Jurkat, Clone E6-1 (cell line): Measurements from ENCODE around the gene FEV.

Source experiments
- DNase-seq: peaks from one replicate; pipeline ENCODE4 v3.0.0-alpha.2; 2011; ENCODE audit warnings: low read depth, low spot score
- H3K4me3 ChIP-seq: 2 replicates; pipeline ENCODE4 v1.5.1; 2011; ENCODE audit warnings: mild to moderate bottlenecking, low read length, control low read depth, moderate library complexity

FEV gene

DNA sequence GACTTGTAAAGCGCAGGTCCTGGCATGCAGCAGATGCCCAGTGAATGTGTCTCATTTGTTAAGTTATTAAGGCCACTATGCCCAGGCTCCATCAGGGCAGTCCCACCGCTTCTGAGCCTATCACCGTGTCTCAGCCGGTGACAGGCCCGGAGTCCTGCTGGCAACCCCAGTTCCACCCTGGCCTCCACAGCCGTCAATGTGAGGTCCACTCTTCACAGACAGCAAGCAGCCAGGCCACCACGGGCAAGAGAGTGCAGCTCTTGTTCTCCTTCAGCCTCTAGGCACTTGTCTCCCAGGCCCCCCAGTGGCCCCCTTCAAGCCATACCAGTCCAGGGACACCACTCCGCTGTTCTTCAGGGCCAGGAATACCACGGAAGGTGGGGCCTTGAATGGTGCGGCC is 33.7 kb upstream of the FEV start:
- DNase-seq = no peak

GRCh38 chr2:219018286-219018685 is 33.3 kb upstream of the FEV start:
- H3K4me3 ChIP-seq = no peak overlapping the region
- DNase-seq = no peak

More for the DNA sequence above, 33.7 kb upstream of the FEV start:
- no peak overlapping the region for H3K4me3 ChIP-seq

- no peak for DNase-seq
- no peak overlapping the region for H3K4me3 ChIP-seq
Observed at GRCh38 chr2:219017201-219017931, 32.4 kb upstream of the FEV start.

DNA sequence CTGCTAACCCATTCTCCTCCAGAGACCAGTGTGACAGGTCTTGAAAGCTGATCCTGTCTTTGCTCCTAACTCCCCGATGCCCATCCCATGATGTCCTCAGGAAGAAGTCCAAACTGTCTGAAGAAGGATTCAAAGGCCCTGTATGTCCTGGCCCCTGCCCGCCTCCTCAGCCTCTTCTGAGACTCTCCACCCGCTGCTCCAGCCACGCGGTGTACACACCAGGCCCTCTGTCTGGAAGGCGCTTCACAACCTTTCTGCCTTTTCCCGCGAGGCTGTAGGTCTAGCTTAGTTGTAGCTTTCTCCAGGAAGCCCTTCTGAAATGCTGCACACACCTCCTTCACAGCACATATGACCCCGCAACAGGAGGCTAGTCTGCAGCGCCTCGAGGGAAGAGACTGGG is 31.7 kb upstream of the FEV start:
- DNase-seq = no peak
- no peak overlapping the region for H3K4me3 ChIP-seq

DNA sequence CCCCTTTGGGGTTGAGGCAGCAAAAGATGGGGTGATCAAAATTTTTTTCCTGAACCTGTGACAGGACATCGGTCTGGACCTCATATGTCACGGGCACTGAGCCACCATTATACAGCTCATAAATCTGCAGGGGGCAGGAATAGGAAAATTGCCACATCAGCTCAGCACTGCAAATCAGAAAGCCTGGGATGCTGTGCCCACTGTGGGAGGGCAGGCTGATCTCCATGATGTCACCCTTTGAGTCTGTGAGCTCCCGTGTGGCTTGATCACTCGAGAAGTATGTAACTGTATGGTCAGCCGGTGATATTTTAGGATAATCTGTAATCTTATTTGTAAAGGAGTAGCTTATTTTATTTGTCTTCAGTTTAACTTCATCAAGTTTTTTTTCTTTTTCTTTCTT is 25.9 kb upstream of the FEV start:
- H3K4me3 ChIP-seq = no peak overlapping the region
- DNase-seq = no peak

GRCh38 chr2:219010162-219010756 is 25.3 kb upstream of the FEV start:
- DNase-seq = no peak
- no peak overlapping the region for H3K4me3 ChIP-seq

GRCh38 chr2:219009294-219009693 is 24.3 kb upstream of the FEV start:
- no peak overlapping the region for H3K4me3 ChIP-seq
- no peak for DNase-seq

GRCh38 chr2:219003979-219004378 is 19.0 kb upstream of the FEV start:
- no peak overlapping the region for H3K4me3 ChIP-seq

GRCh38 chr2:219003267-219003634 is 18.3 kb upstream of the FEV start:
- no peak for DNase-seq
- H3K4me3 ChIP-seq = no peak overlapping the region

More at GRCh38 chr2:219003979-219004378, 19.0 kb upstream of the FEV start:
- no peak for DNase-seq

- no peak overlapping the region for H3K4me3 ChIP-seq
- no peak for DNase-seq
Observed at GRCh38 chr2:219002395-219003266, 17.6 kb upstream of the FEV start.

DNA sequence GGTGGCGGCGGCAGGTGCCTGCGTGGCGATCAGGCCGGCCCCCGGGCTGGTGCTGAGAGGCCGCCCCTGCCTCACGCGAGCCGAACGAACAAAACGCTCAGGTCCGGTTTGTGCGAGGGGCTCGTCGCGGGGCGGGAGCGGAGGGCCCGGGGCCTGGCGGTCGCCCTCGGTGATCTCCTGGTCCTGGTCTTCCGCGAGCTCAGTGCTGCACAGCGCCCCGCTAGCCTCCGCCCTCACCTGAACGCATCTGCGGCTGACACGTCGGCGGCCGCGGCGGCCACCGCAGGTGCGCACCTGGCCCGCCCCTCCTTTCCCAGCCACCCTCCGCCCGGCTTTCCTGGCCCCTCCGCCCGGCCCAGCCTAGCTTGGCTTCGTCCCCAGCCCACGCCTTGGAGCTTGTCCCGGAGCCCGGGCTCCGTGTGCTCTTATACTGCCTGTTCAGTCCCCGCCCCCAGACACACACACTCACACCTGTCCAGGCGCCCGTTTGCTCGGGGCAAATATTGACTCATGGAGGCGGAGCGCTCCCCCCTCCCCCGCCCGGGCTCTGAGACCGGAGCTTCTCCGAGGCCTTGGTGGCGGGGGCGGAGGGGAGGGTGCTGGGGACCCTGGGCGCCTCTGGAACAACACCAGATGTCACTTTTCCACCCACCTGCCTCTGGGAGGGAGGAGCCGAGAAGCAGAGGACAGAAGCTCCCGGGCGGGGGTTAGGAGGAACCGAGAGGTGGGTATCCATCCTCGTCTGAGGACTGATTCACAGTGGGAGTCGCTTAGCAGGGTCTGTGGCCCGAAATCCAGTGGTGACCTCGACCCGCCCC is 16.8 kb upstream of the FEV start:
- H3K4me3 ChIP-seq = no peak overlapping the region
- no peak for DNase-seq

- DNase-seq = no peak
Observed at GRCh38 chr2:219001100-219001576, 16.2 kb upstream of the FEV start.

DNA sequence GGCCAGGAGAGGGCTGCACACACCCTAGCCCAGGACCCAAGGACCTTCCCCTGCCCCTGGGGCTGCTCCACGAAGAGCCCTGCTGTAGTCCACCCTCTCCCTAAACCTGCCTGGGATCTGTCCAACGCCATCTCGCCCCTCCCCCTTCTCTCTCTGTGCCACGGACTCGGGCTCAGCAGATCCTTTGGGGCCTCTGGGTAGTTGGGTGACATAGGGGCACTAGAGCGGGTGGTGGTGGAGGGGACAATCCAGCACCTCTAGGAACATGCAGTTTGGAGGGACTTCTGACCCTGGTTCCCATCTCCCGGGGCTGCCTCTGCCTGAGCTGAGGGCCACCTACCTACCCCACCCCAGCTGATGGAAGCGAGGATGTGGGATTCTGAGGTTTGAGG is 15.6 kb upstream of the FEV start:
- H3K4me3 ChIP-seq = no peak overlapping the region
- no peak for DNase-seq

More at GRCh38 chr2:219001100-219001576, 16.2 kb upstream of the FEV start:
- H3K4me3 ChIP-seq = no peak overlapping the region

GRCh38 chr2:218999881-219000568 is 15.0 kb upstream of the FEV start:
- DNase-seq = peak; percentile 30
- no peak overlapping the region for H3K4me3 ChIP-seq

DNA sequence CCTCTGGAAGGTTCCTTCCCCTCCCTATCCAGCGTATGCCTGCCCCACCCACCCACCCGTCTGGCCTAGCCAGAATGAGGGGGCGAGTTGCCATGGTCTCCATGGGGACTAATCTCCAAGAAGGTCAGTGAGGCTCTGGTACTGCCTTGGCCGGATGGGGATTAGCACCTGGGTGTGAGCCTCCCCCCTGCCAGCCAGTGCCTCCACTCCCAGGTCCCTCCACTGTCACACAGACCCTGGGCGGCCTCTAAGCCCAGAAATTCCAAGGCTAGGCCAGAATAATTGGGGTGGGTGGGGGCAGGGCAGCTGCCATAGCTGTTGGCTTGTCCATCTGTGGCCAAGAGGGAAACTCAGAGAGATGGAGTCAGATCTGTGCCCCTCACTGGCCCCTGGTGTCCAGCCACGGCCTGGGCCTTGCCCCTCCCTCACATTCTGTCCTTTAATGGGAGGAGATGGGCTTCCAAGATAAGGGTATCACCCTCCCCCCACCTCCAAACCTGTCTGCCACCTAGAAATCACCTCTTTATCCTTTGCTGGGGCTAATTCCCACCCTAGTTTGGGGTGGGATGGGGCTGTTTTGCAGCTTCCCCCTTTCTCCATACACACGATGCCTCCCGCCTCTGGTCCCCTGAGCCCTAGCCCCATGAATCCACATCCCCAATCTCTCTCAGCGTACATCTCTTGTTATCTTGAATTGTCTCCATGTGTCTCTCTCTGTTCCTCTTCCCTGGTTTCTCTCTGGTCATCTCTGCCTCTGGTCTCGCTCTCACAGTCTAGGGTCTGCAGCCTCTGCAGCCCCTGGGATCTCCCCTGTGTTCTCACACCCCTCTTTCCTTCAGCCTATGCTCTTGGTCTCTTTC is 14.3 kb upstream of the FEV start:
- H3K4me3 ChIP-seq = no peak overlapping the region
- no peak for DNase-seq

DNA sequence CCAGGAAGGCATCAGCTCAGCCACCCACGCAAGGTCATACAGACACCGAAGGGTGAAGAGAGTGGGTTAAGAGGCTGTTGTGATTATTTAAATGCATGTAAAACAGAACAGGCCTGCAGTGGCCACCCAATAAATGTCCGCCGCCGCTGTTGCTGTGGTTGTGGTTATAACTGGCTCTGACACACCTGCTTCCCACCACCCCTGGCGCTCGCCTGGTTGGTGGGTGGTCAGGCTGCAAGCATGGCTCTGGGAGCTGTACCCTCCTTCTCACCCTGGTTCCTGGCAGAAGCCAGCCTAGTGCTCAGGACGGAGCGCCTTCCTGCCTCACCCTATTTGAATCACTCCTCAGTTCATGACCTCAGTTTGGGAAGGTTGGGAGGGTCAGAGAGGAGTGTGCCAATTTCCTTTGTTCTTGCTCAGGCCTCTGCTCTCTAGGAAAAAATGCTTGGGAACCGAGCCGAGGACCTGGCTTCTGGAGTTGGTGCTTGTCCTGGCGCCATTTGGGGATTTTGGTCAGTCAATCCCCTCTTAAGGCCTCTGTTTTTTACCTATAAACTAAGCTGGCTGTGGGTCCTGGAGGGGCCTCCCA is 13.5 kb upstream of the FEV start:
- no peak for DNase-seq

GRCh38 chr2:218997731-218998130 is 12.7 kb upstream of the FEV start:
- no peak for DNase-seq
- no peak overlapping the region for H3K4me3 ChIP-seq

More for the DNA sequence above, 13.5 kb upstream of the FEV start:
- no peak overlapping the region for H3K4me3 ChIP-seq
